CD8-positive, alpha-beta memory T cell (primary cell): ENCODE results near the gene SCAF4. TPM values are rescaled to one million over a fixed set of nuclear protein-coding genes. Genes with fewer than 3 reads are reported as not detected.
"Not testable (repeated sequence)": the region's sequence is repeated elsewhere in the genome, so short reads cannot be mapped to it uniquely, and the experiment has no call there.

Source experiments
- CTCF ChIA-PET: fragments of 350-600 bp; sonication (Branson Sonifier 250); formaldehyde crosslinking; loops from one replicate; lab custom pipeline; 2021; ENCODE audit warnings: antibody characterized with exemption; lab: Charles Lee
- POLR2A ChIA-PET: fragments of 350-600 bp; sonication (Branson Sonifier 250); formaldehyde crosslinking; loops from one replicate; lab custom pipeline; 2021; ENCODE audit warnings: antibody characterized with exemption; lab: Charles Lee
- DNase-seq, 5 donors: peaks; one replicate each; pipeline versions ENCODE4 v3.0.0 to v3.0.0-alpha.2; 2020 to 2022; ENCODE audit warnings: mixed read lengths in 1 of 5
- H3K27ac ChIP-seq: one replicate; pipeline ENCODE4 v1.7.0; 2013; ENCODE audit warnings: low read depth, mild to moderate bottlenecking, low read length, moderate library complexity
- H3K27me3 ChIP-seq: 2 replicates; pipeline ENCODE4 v1.7.0; 2013; ENCODE audit warnings: low read length, mild to moderate bottlenecking; ENCODE audit not compliant: insufficient read depth, poor library complexity, severe bottlenecking
- H3K36me3 ChIP-seq: 2 replicates; pipeline ENCODE4 v1.7.0; 2013; ENCODE audit warnings: mild to moderate bottlenecking, low read length, moderate library complexity; ENCODE audit not compliant: insufficient read depth
- H3K4me1 ChIP-seq: 2 replicates; pipeline ENCODE4 v1.7.0; 2013; ENCODE audit warnings: mild to moderate bottlenecking, low read length, moderate library complexity; ENCODE audit not compliant: insufficient read depth
- H3K4me3 ChIP-seq: 2 replicates; pipeline ENCODE4 v1.7.0; 2013; ENCODE audit warnings: mild to moderate bottlenecking, low read length
- H3K9me3 ChIP-seq: 2 replicates; pipeline ENCODE4 v1.7.0; 2013; ENCODE audit warnings: mild to moderate bottlenecking, low read length
- H3K27ac Mint-ChIP-seq, 8 donors: one replicate each; pipeline ENCODE4 v1.8.0; 2020 to 2021; ENCODE audit warnings: mixed read lengths in 8 of 8, mild to moderate bottlenecking in 6 of 8, inconsistent platforms in 3 of 8, moderate library complexity in 3 of 8
- H3K27me3 Mint-ChIP-seq, 2 donors: one replicate each; pipeline ENCODE4 v1.8.0; 2020 to 2021; ENCODE audit warnings: mixed read lengths in 2 of 2, mild to moderate bottlenecking in 1 of 2, moderate library complexity in 1 of 2
- H3K36me3 Mint-ChIP-seq, 3 donors: one replicate each; pipeline ENCODE4 v1.8.0; 2020 to 2021; ENCODE audit warnings: mixed read lengths in 3 of 3, inconsistent platforms in 1 of 3, mild to moderate bottlenecking in 1 of 3
- H3K4me1 Mint-ChIP-seq, 3 donors: one replicate each; pipeline ENCODE4 v1.8.0; 2020 to 2021; ENCODE audit warnings: mixed read lengths in 3 of 3, inconsistent platforms in 1 of 3, mild to moderate bottlenecking in 1 of 3
- H3K4me3 Mint-ChIP-seq, 7 donors: one replicate each; pipeline ENCODE4 v1.8.0; 2020 to 2021; ENCODE audit warnings: mixed read lengths in 7 of 7, mild to moderate bottlenecking in 6 of 7, moderate library complexity in 4 of 7, inconsistent platforms in 2 of 7
- H3K9me3 Mint-ChIP-seq, 5 donors: one replicate each; pipeline ENCODE4 v1.8.0; 2020 to 2022; ENCODE audit warnings: mixed read lengths in 5 of 5, mild to moderate bottlenecking in 3 of 5, moderate library complexity in 2 of 5, inconsistent platforms in 1 of 5
- polyA plus RNA-seq: library from polyadenylated mRNA; unstranded; fragments of 300-500 nt; fragmentation: Illumina TruSeq; gene quantifications from one replicate; pipeline ENCODE4 v1.2.3, GENCODE V29; 2021
- total RNA-seq, 2 experiments: library from RNA; stranded (reverse); gene quantifications; one replicate each; pipeline ENCODE4 v1.2.3, GENCODE V29; 2021

SCAF4 gene
- total and polyA plus RNA-seq, 3 experiments from 2014 or later: 27.5 to 55.9 (median 55.4) TPM

DNA sequence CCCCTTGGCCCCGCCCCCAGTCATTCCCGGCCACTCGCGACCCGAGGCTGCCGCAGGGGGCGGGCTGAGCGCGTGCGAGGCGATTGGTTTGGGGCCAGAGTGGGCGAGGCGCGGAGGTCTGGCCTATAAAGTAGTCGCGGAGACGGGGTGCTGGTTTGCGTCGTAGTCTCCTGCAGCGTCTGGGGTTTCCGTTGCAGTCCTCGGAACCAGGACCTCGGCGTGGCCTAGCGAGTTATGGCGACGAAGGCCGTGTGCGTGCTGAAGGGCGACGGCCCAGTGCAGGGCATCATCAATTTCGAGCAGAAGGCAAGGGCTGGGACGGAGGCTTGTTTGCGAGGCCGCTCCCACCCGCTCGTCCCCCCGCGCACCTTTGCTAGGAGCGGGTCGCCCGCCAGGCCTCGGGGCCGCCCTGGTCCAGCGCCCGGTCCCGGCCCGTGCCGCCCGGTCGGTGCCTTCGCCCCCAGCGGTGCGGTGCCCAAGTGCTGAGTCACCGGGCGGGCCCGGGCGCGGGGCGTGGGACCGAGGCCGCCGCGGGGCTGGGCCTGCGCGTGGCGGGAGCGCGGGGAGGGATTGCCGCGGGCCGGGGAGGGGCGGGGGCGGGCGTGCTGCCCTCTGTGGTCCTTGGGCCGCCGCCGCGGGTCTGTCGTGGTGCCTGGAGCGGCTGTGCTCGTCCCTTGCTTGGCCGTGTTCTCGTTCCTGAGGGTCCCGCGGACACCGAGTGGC is 72.2 kb downstream of the SCAF4 start, which contains the start of gene SOD1:
Gene SOD1, plus strand, starts transcription at position 158 of the 723 bp plus-strand sequence. Its CDS starts 77 bp downstream, at position 235.
- DNase-seq: peak; percentile 93 to 97 (median 94)
- H3K27ac Mint-ChIP-seq: peak within 1 kb of the TSS; percentile 82 to 100 (median 99)
- POLR2A ChIA-PET: interaction anchor here (1.5 kb wide), 1 partner anchor 9 kb away, joined by 3 read pairs; no protein-coding TSS in a partner anchor
- Histone ChIP-seq H3K36me3 (peaks cover 10% of the 10 kb centered on the region), H3K4me1 (peaks cover 53% of the 10 kb centered on the region), H3K27me3 (no peaks in the 10 kb centered on the region), H3K9me3 (no peaks in the 10 kb centered on the region), H3K4me3 (peak within 1 kb of the TSS; percentile 75), H3K27ac (peak within 1 kb of the TSS; percentile 89)
- H3K9me3 Mint-ChIP-seq: no peaks in the 10 kb centered on the region
- H3K4me3 Mint-ChIP-seq: peak within 1 kb of the TSS; percentile 95 to 100 (median 100)
- H3K4me1 Mint-ChIP-seq: peaks cover 63 to 87% (median 73%) of the 10 kb centered on the region in 3 donors
- peaks cover 0 to 45% (median 5%) of the 10 kb centered on the region in 3 donors for H3K36me3 Mint-ChIP-seq
- CTCF ChIA-PET: no interaction called here
- peaks cover 0 to 3% of the 10 kb centered on the region in 2 donors for H3K27me3 Mint-ChIP-seq

DNA sequence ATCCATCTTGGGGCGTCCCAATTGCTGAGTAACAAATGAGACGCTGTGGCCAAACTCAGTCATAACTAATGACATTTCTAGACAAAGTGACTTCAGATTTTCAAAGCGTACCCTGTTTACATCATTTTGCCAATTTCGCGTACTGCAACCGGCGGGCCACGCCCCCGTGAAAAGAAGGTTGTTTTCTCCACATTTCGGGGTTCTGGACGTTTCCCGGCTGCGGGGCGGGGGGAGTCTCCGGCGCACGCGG is 72.7 kb downstream of the SCAF4 start:
- peak overlapping the region; percentile 89 for H3K27ac ChIP-seq
- Mint-ChIP-seq H3K27me3 (peaks cover 0 to 3% of the 10 kb centered on the region in 2 donors), H3K4me1 (peaks cover 60 to 84% (median 71%) of the 10 kb centered on the region in 3 donors), H3K9me3 (no peaks in the 10 kb centered on the region), H3K36me3 (peaks cover 0 to 41% (median 2%) of the 10 kb centered on the region in 3 donors), H3K27ac (peak overlapping the region; percentile 82 to 100 (median 99)), H3K4me3 (peak overlapping the region; percentile 94 to 100 (median 100))
- H3K9me3 ChIP-seq: no peaks in the 10 kb centered on the region
- no peak for DNase-seq
- peak overlapping the region; percentile 75 for H3K4me3 ChIP-seq
- peaks cover 9% of the 10 kb centered on the region for H3K36me3 ChIP-seq
- POLR2A ChIA-PET: no interaction called here
- CTCF ChIA-PET: no interaction called here
- H3K4me1 ChIP-seq: peaks cover 51% of the 10 kb centered on the region
- H3K27me3 ChIP-seq: no peaks in the 10 kb centered on the region

- Mint-ChIP-seq H3K36me3 (peaks cover 0 to 31% (median 2%) of the 10 kb centered on the region in 3 donors), H3K4me1 (peaks cover 51 to 72% (median 61%) of the 10 kb centered on the region in 3 donors), H3K27me3 (peaks cover 0 to 3% of the 10 kb centered on the region in 2 donors), H3K4me3 (peak overlapping the region in 1 of 7 donors; percentile 94), H3K27ac (peak overlapping the region in 3 of 8 donors; percentile 4 to 38 (median 26)), H3K9me3 (no peaks in the 10 kb centered on the region)
- Histone ChIP-seq H3K36me3 (no peaks in the 10 kb centered on the region), H3K27ac (no peak overlapping the region), H3K4me1 (peaks cover 39% of the 10 kb centered on the region), H3K4me3 (no peak overlapping the region), H3K27me3 (no peaks in the 10 kb centered on the region), H3K9me3 (no peaks in the 10 kb centered on the region)
- POLR2A ChIA-PET: no interaction called here
- CTCF ChIA-PET: no interaction called here
- DNase-seq: no peak
Measured at GRCh38 chr21:31658053-31658452, 73.9 kb downstream of the SCAF4 start.

DNA sequence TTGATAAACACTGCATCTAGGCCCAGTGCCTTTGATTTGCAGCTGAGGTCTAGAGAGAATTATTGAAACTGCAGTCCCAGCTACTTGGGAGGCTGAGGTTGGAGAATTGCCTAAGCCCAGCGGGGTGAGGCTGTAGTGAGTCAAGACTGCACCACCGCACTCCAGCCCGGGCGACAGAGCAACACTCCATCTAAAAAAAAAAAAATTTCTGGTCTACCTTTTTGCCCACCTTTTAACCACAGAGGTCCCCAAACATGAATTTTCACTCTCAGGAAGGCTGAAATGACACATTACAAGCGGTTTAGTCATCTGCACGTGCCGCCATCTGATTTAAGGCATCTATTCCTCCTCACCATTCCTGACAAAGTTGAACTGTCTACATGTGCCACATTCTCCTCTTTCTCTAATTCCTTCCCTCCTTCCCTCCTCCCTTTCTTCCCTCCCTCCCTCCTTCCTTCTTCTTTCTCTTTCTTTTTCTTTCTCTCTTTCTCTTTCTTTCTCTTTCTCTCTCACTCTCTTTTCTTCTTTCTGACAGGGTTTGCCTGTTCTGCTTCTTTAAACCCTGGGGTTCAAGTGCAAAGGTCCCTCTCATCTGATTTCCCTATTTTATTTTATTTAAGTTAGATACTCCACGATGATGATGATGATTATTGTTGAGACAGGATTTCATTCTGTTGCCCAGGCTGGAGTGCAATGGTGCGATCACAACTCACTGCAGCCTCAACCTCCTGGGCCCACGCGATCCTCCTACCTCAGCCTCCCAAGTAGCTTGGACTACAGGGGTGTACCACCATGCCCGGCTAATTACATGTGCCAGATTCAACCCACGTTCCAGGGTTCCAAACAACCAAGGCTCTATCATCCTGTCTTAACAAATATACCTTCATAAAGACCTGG is 75.5 kb downstream of the SCAF4 start:
- Mint-ChIP-seq H3K4me3 (peak overlapping the region in 4 of 7 donors; percentile 29 to 70 (median 54)), H3K9me3 (no peaks in the 10 kb centered on the region), H3K4me1 (peaks cover 38 to 56% (median 45%) of the 10 kb centered on the region in 3 donors), H3K36me3 (peaks cover 0 to 16% (median 2%) of the 10 kb centered on the region in 3 donors), H3K27me3 (peaks cover 0 to 2% of the 10 kb centered on the region in 2 donors), H3K27ac (peak overlapping the region in 6 of 8 donors; percentile 55 to 81 (median 62))
- Histone ChIP-seq H3K4me3 (no peak overlapping the region), H3K4me1 (peaks cover 25% of the 10 kb centered on the region), H3K27ac (no peak overlapping the region), H3K27me3 (no peaks in the 10 kb centered on the region), H3K36me3 (no peaks in the 10 kb centered on the region), H3K9me3 (no peaks in the 10 kb centered on the region)
- CTCF ChIA-PET: interaction anchor here (1.0 kb wide), 1 partner anchor 9 kb away, joined by 3 read pairs; no protein-coding TSS in a partner anchor
- POLR2A ChIA-PET: no interaction called here
- no peak for DNase-seq

DNA sequence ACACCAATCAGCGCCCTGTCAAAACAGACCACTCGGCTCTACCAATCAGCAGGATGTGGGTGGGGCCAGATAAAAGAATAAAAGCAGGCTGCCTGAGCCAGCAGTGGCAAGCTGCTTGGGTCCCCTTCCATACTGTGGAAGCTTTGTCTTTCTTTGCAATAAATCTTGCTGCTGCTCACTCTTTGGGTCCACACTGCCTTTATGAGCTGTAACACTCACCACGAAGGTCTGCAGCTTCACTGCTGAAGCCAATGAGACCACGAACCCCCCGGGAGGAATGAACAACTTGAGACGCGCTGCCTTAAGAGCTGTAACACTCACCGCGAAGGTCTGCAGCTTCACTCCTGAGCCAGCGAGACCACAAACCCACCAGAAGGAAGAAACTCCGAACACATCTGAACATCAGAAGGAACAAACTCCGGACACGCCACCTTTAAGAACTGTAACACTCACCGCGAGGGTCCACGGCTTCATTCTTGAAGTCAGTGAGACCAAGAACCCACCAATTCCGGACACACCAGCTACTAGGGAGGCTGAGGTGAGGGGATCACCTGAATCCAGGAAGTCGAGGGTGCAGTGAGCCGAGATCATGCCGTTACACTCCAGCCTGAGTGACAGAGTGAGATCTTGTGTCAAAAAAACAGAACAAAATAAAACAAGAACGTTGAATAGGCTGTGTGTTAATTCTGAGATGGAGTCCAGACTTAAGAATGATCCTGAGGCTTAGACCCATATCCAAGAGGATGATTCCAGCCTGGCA is 76.9 kb downstream of the SCAF4 start:
- H3K9me3 ChIP-seq, POLR2A ChIA-PET, H3K9me3 Mint-ChIP-seq, CTCF ChIA-PET, H3K27ac ChIP-seq, H3K36me3 ChIP-seq, H3K27me3 ChIP-seq, H3K27me3 Mint-ChIP-seq, H3K36me3 Mint-ChIP-seq: not testable (repeated sequence)
- Mint-ChIP-seq H3K4me3 (peak overlapping the region; percentile 84 to 92 (median 88)), H3K4me1 (peaks cover 28 to 42% (median 32%) of the 10 kb centered on the region in 3 donors), H3K27ac (peak overlapping the region; percentile 80 to 96 (median 90))
- peaks cover 15% of the 10 kb centered on the region for H3K4me1 ChIP-seq
- peak overlapping the region; percentile 43 for H3K4me3 ChIP-seq
- DNase-seq: peak in 3 of 5 donors; percentile 8 to 53 (median 25)

DNA sequence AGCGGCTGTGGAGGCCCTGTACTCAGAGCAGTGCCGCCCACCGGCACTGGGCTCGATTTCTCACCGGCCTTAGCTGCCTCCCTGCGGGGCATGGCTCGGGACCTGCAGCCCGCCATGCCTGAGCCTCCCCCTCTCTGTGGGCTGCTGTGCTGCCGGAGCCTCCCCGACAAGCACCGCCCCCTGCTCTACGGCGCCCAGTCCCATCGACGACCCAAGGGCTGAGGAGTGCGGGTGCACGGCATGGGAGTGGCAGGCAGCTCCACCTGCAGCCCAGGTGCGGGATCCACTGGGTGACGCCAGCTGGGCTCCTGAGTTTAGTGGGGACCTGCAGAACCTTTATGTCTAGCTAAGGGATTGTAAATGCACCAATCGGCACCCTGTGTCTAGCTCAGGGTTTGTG is 77.6 kb downstream of the SCAF4 start:
- H3K9me3 ChIP-seq: no peaks in the 10 kb centered on the region
- no peak overlapping the region for H3K4me3 ChIP-seq
- Mint-ChIP-seq H3K4me1 (peaks cover 26 to 39% (median 32%) of the 10 kb centered on the region in 3 donors), H3K27me3 (peaks cover 0 to 2% of the 10 kb centered on the region in 2 donors), H3K36me3 (peaks cover 2 to 4% (median 3%) of the 10 kb centered on the region in 3 donors), H3K9me3 (no peaks in the 10 kb centered on the region), H3K27ac (peak overlapping the region in 4 of 8 donors; percentile 80 to 93 (median 86)), H3K4me3 (peak overlapping the region in 6 of 7 donors; percentile 84 to 91 (median 86))
- POLR2A ChIA-PET: no interaction called here
- H3K36me3 ChIP-seq: no peaks in the 10 kb centered on the region
- H3K27me3 ChIP-seq: no peaks in the 10 kb centered on the region
- H3K4me1 ChIP-seq: peaks cover 15% of the 10 kb centered on the region
- CTCF ChIA-PET: no interaction called here
- H3K27ac ChIP-seq: no peak overlapping the region
- no peak for DNase-seq

DNA sequence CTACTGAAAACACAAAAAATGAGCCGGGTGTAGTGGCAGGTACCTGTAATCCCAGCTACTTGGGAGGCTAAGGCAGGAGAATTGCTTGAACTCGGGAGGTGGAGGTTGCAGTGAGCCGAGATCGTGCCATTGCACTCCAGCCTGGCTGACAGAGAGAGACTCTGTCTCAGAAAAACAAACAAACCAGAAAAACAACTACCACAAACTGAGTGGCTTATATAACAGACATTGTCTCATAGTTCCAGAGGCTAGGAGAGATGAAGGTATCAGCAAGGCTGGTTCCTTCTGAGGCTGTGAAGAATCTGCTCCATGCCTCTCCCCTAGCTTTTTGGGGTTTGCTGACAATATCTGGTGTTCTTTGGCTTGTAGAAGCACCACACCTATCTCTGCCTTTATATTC is 80.4 kb downstream of the SCAF4 start:
- H3K4me1 Mint-ChIP-seq: peaks cover 17 to 20% (median 20%) of the 10 kb centered on the region in 3 donors
- DNase-seq, H3K27me3 ChIP-seq, H3K36me3 ChIP-seq, H3K9me3 ChIP-seq, H3K36me3 Mint-ChIP-seq, POLR2A ChIA-PET, H3K4me3 Mint-ChIP-seq, H3K4me3 ChIP-seq, CTCF ChIA-PET, H3K27ac ChIP-seq, H3K27me3 Mint-ChIP-seq, H3K4me1 ChIP-seq, H3K9me3 Mint-ChIP-seq, H3K27ac Mint-ChIP-seq: not testable (repeated sequence)
